SIG-M5 treated with dmso at 0.1 percent for 504 hours (cell line): ENCODE data around the gene LAD1.

Source experiments
- DNase-seq: peaks from one replicate; lab custom pipeline; 2025; ENCODE audit not compliant: unreplicated experiment; lab: John Stamatoyannopoulos, UW

The LAD1 gene

GRCh38 chr1:201350361-201350725 lies 48.8 kb downstream of the LAD1 start:
- no peak for DNase-seq

- no peak for DNase-seq
Measured at GRCh38 chr1:201349092-201349491, 50.0 kb downstream of the LAD1 start.

GRCh38 chr1:201348211-201348566 lies 50.9 kb downstream of the LAD1 start:
- DNase-seq = peak; percentile 64

- DNase-seq = no peak
Measured at GRCh38 chr1:201347498-201348210, 51.5 kb downstream of the LAD1 start.

GRCh38 chr1:201346987-201347386 lies 52.1 kb downstream of the LAD1 start:
- DNase-seq = no peak

- peak; percentile 59 for DNase-seq
Measured at GRCh38 chr1:201346337-201346939, 52.7 kb downstream of the LAD1 start.

- no peak for DNase-seq
Measured at GRCh38 chr1:201345081-201345355, 54.1 kb downstream of the LAD1 start.

GRCh38 chr1:201344206-201345080 lies 54.7 kb downstream of the LAD1 start:
- DNase-seq = no peak

GRCh38 chr1:201341377-201341776 lies 57.7 kb downstream of the LAD1 start:
- no peak for DNase-seq

GRCh38 chr1:201336711-201337450 lies 62.2 kb downstream of the LAD1 start:
- no peak for DNase-seq

- DNase-seq = no peak
Measured at GRCh38 chr1:201335901-201336300, 63.2 kb downstream of the LAD1 start.

- DNase-seq = no peak
Measured at GRCh38 chr1:201335174-201335870, 63.8 kb downstream of the LAD1 start.

- no peak for DNase-seq
Measured at GRCh38 chr1:201334325-201335173, 64.6 kb downstream of the LAD1 start.

GRCh38 chr1:201332616-201333335 lies 66.3 kb downstream of the LAD1 start:
- no peak for DNase-seq

GRCh38 chr1:201332021-201332420 lies 67.1 kb downstream of the LAD1 start:
- no peak for DNase-seq

- no peak for DNase-seq
Measured at GRCh38 chr1:201331166-201331565, 68.0 kb downstream of the LAD1 start.
